ENCODE data around the gene TLK2. TPM values are rescaled to one million over a fixed set of nuclear protein-coding genes. Genes with fewer than 3 reads are reported as not detected.

TLK2 gene
- total RNA-seq, 1 donor from 2014 or later = 58.4 TPM

DNA sequence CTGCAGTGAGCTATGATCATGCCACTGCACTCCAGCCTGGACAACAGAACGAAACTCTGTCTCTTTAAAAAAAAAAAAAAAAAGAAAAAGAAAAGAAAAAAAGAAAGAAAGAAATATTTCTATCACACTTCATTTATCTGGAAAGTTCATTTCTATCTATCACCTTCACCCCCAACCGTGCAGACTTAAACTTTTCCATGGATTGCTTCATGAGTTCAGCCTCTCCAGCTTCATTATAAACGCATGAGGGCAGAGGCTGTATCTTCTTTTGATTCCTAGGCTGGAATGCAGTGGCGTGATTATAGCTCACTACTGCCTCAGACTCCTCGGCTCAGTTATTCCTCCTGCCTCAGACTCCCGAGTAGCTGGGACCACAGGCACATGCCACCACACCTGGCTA lies 177.0 kb downstream of the TLK2 start:
- DNase-seq = no peak

GRCh38 chr17:62656446-62656845 lies 177.8 kb downstream of the TLK2 start:
- DNase-seq = no peak

DNA sequence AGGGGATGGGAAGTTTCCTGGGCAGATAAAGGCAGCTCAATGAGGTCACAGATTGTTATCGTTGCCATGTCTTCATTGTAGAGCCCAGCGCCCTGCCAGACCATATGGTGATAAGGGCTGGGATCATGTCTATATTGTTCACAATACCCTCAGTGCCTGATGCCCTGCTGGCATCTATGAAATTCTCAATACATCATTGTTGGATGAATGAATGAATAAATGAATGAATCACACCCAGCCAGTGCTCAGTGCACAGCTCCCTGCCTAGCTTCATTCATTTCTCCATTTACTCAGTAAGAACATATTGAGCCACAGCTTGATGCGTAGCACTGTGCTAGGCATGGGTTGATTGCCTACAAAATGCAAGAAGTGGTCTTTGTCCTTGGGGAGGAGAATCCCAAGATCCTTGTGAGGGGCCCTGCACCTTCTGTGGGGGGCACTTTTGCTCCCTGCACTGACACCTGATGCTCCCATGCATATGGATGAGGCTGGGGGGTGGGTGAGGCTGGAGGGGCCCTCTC lies 178.6 kb downstream of the TLK2 start:
- no peak for DNase-seq

DNA sequence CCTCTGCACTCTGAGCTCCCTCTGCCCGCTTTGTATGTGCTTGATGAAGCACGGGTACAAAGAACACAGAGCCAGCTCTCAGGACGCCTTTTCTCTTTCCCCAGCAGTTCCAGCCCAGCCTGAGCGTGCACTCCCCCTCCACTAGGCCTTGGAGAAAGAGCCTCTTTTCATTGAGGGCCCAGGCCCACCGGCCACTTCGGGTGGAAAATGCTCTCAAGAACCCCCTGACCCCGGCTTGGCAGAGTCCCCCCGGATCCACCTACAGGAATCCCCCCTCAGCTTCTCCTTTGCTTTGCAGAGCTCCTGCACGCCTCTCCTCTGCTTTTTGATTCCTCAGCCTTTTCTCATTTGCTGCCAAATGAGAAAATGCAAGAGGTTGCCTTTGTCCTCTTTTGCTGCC lies 179.1 kb downstream of the TLK2 start:
- DNase-seq = no peak

DNA sequence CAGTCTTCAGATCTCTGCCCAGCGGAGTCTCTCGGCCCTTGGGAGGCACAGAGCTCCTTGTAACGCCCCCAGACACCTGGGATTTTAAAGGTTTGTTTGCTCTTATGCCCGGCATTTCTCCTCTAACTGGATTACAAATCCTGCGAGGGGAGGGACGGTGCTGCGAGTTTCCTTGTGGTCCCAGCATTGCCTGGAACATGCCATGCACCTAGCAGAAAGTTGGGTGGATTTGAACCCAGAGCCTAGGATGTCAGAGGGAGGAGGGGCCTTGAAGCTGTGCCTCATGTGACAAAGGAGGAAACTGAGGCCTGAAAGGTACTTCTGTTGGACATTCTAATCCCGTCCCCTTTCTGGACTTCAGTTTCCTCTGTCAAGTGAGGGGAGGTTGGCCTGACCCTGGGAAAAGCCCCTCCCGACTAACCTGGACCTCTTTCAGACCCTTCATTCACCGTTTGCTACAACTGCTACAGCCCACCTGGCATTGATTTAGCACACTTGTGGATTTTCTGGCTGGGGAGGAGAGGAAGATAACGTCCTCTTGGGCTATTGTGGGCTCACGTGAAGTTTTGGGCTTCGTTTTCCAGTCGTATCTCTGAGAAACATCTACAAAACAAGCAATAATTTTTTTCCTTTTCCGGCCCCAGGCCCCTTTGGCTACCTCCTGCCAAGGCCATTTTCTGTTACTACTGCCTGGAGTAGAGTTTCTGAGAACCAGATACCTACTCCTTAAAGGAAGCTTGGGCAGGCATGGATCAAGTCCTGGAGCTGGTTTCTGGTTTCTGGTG lies 179.7 kb downstream of the TLK2 start:
- DNase-seq = no peak

- DNase-seq = no peak
Observed at GRCh38 chr17:62660629-62661118, 182.0 kb downstream of the TLK2 start.

DNA sequence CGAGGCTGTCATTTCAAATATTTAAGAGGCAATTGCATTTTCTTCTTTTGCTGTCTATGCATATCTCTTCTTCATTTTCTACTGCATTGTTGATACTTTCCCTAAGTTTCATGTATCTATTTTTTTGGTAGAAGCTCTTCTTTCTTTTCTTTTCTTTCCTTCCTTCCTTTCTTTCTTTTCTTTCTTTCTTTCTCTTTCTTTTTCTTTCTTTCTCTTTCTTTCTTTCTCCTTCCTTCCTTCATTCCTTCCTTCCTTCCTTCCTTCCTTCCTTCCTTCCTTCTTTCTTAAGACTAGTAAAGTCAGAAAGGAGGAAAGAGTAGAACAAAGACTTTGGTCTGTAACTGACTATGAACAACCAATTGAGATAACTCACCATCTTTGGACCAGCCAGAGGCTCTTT lies 182.7 kb downstream of the TLK2 start:
- no peak for DNase-seq

GRCh38 chr17:62662855-62663254 lies 184.2 kb downstream of the TLK2 start:
- no peak for DNase-seq

Small RNA genes lying within 50 kb of the gene (small RNA-seq; reads per million reads assigned to genes)
- gene RF00019 (ENCODE audit: low replicate concordance) = not detected

Other genes starting within 250 kb of the TLK2 start
- gene EFCAB3, start 98.3 kb upstream of the TLK2 start, total RNA-seq = not detected
- 27.4 TPM for gene METTL2A, start 54.9 kb upstream of the TLK2 start, total RNA-seq
- 206 TPM for gene MRC2, start 148.8 kb downstream of the TLK2 start, total RNA-seq